Measurements from ENCODE around the gene KCNB1.
"Not testable (repeated sequence)": the region's sequence is repeated elsewhere in the genome, so short reads cannot be mapped to it uniquely, and the experiment has no call there.

The KCNB1 gene

GRCh38 chr20:49433333-49433732, 49.1 kb downstream of the KCNB1 start:
- DNase-seq (ENCODE audit: low read depth) = no peak

GRCh38 chr20:49432550-49432949, 49.9 kb downstream of the KCNB1 start:
- no peak for DNase-seq (ENCODE audit: low read depth)

GRCh38 chr20:49431329-49431728, 51.1 kb downstream of the KCNB1 start:
- no peak for DNase-seq (ENCODE audit: low read depth)

GRCh38 chr20:49430320-49430719, 52.1 kb downstream of the KCNB1 start:
- DNase-seq (ENCODE audit: low read depth) = no peak

GRCh38 chr20:49427751-49428518, 54.5 kb downstream of the KCNB1 start:
- no peak for DNase-seq (ENCODE audit: low read depth)

- no peak for DNase-seq (ENCODE audit: low read depth)
Observed at GRCh38 chr20:49426873-49427272, 55.6 kb downstream of the KCNB1 start.

GRCh38 chr20:49426395-49426794, 56.1 kb downstream of the KCNB1 start:
- no peak for DNase-seq (ENCODE audit: low read depth)

- no peak for DNase-seq (ENCODE audit: low read depth)
Observed at GRCh38 chr20:49424536-49424935, 57.9 kb downstream of the KCNB1 start.

GRCh38 chr20:49422161-49422560, 60.3 kb downstream of the KCNB1 start:
- DNase-seq (ENCODE audit: low read depth) = no peak

GRCh38 chr20:49420811-49421295, 61.6 kb downstream of the KCNB1 start:
- DNase-seq (ENCODE audit: low read depth) = no peak

- DNase-seq (ENCODE audit: low read depth) = no peak
Observed at GRCh38 chr20:49420292-49420691, 62.2 kb downstream of the KCNB1 start.

GRCh38 chr20:49419785-49420184, 62.7 kb downstream of the KCNB1 start:
- no peak for DNase-seq (ENCODE audit: low read depth)

- DNase-seq (ENCODE audit: low read depth) = no peak
Observed at GRCh38 chr20:49418809-49419208, 63.7 kb downstream of the KCNB1 start.

GRCh38 chr20:49417843-49418555, 64.5 kb downstream of the KCNB1 start:
- DNase-seq (ENCODE audit: low read depth) = no peak

- DNase-seq (ENCODE audit: low read depth) = no peak
Observed at GRCh38 chr20:49415668-49416044, 66.8 kb downstream of the KCNB1 start.

- DNase-seq (ENCODE audit: low read depth) = no peak
Observed at GRCh38 chr20:49415005-49415667, 67.3 kb downstream of the KCNB1 start.

- DNase-seq (ENCODE audit: low read depth) = no peak
Observed at GRCh38 chr20:49413677-49414076, 68.8 kb downstream of the KCNB1 start.

GRCh38 chr20:49412953-49413352, 69.5 kb downstream of the KCNB1 start:
- no peak for DNase-seq (ENCODE audit: low read depth)

GRCh38 chr20:49412254-49412653, 70.2 kb downstream of the KCNB1 start:
- no peak for DNase-seq (ENCODE audit: low read depth)

GRCh38 chr20:49411221-49411925, 71.1 kb downstream of the KCNB1 start:
- DNase-seq (ENCODE audit: low read depth) = no peak

- DNase-seq (ENCODE audit: low read depth) = not testable (repeated sequence)
Observed at GRCh38 chr20:49409975-49410621, 72.4 kb downstream of the KCNB1 start.

Data from activated gamma-delta T cell treated with anti-CD3 and anti-CD28 coated beads, Interleukin-2, amount 50 U/mL, for 16 hours (primary cell).